DOHH2 (cell line): ENCODE results near the gene DMAP1.

Source experiments
- EZH2phosphoT487 ChIP-seq: fragments of 200-600 bp; sonication (generic); IDR thresholded peaks from 2 replicates; pipeline ENCODE4 v1.6.1; 2017; ENCODE audit warnings: borderline replicate concordance, mild to moderate bottlenecking, antibody characterized with exemption, low read length, moderate library complexity, mixed read lengths
- TF ChIP-seq, protein P1 (sequence below): fragments of 200-600 bp; sonication (generic); IDR thresholded peaks from one replicate; pipeline ENCODE4 v1.5.1; 2014; ENCODE audit warnings: antibody characterized with exemption, mild to moderate bottlenecking, low read depth, low read length; ENCODE audit not compliant: poor library complexity, severe bottlenecking

GRCh38 chr1:44242746-44243145 lies 29.5 kb downstream of the DMAP1 start:
- TF ChIP-seq, protein P1, sequence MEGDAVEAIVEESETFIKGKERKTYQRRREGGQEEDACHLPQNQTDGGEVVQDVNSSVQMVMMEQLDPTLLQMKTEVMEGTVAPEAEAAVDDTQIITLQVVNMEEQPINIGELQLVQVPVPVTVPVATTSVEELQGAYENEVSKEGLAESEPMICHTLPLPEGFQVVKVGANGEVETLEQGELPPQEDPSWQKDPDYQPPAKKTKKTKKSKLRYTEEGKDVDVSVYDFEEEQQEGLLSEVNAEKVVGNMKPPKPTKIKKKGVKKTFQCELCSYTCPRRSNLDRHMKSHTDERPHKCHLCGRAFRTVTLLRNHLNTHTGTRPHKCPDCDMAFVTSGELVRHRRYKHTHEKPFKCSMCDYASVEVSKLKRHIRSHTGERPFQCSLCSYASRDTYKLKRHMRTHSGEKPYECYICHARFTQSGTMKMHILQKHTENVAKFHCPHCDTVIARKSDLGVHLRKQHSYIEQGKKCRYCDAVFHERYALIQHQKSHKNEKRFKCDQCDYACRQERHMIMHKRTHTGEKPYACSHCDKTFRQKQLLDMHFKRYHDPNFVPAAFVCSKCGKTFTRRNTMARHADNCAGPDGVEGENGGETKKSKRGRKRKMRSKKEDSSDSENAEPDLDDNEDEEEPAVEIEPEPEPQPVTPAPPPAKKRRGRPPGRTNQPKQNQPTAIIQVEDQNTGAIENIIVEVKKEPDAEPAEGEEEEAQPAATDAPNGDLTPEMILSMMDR, result no peak
- TF ChIP-seq EZH2phosphoT487, result no peak
